Left lung (tissue), 10 donors: ENCODE data around the gene MTARC1. TPM values are rescaled to one million over a fixed set of nuclear protein-coding genes. Genes with fewer than 3 reads are reported as not detected.
A peak's percentile ranks its signal among the peaks of the same experiment; 100 is the strongest.

Source experiments
- ATAC-seq: fragments of 200-7000 bp; cut with Tn5 transposase; one replicate; pipeline ENCODE4 v1.9.1; 2020; ENCODE audit warnings: moderate library complexity
- DNase-seq, 4 donors: peaks; one replicate each; pipeline ENCODE4 v3.0.0-alpha.2; 2013 to 2020
- H3K27ac ChIP-seq, 2 donors: fragments of 200-600 bp; sonication (generic) in 1 of 2; one replicate each; pipeline versions ENCODE4 v1.5.0 to v1.8.0; 2020 to 2021
- H3K27me3 ChIP-seq, 2 donors: fragments of 200-600 bp; sonication (generic) in 1 of 2; one replicate each; pipeline versions ENCODE4 v1.5.0 to v1.8.0; 2020 to 2021
- H3K36me3 ChIP-seq, 2 donors: fragments of 200-600 bp; sonication (generic) in 1 of 2; one replicate each; pipeline versions ENCODE4 v1.5.0 to v1.8.0; 2020 to 2021
- H3K4me1 ChIP-seq, 2 donors: fragments of 200-600 bp; one replicate each; pipeline ENCODE4 v1.8.0; 2021
- H3K4me3 ChIP-seq, 2 donors: fragments of 200-600 bp; sonication (generic) in 1 of 2; one replicate each; pipeline versions ENCODE4 v1.5.0 to v1.8.0; 2020 to 2021; ENCODE audit warnings: mild to moderate bottlenecking in 1 of 2
- H3K9me3 ChIP-seq, 2 donors: fragments of 200-600 bp; sonication (generic) in 1 of 2; one replicate each; pipeline versions ENCODE4 v1.5.0 to v1.8.0; 2020 to 2021
- intact Hi-C, 2 donors: fragments of 100-400 bp; cut with DNase I; formaldehyde crosslinking; loops; one replicate each; pipeline versions ENCODE4 v1.11.2 to v1.14.2; 2022
- polyA plus RNA-seq, 6 donors: library from polyadenylated mRNA; unstranded; fragments of 120-200 nt; gene quantifications; one replicate each; pipeline ENCODE4 v1.2.1, GENCODE V29; 2013; ENCODE audit not compliant: insufficient read length in 6 of 6
- total RNA-seq, 2 donors: library from RNA; stranded (reverse); fragmentation: NEBNext Ultra II Directional; extraction: Animal tissue kit (Norgen Biotek cat#: 25700); gene quantifications; one replicate each; pipeline ENCODE4 v1.2.1, GENCODE V29; 2021
- TF ChIP-seq, protein P1 (sequence below), 2 donors: fragments of 200-600 bp; sonication (generic) in 1 of 2; IDR thresholded peaks; one replicate each; pipeline versions ENCODE4 v1.5.0 to v1.8.0; 2021; ENCODE audit warnings: antibody characterized with exemption in 2 of 2
- donor health status: DM: no; HTN: yes; CAD: no.
- donor health status: DM: no; HTN: no; CAD: no.

MTARC1 gene
- total and polyA plus RNA-seq, 8 donors = 20.5 to 38.6 (median 23.8) TPM

GRCh38 chr1:220759147-220759546, 27.6 kb upstream of the MTARC1 start:
- Histone ChIP-seq H3K4me1 (no peaks in the 10 kb centered on the region), H3K27ac (no peak overlapping the region), H3K9me3 (no peaks in the 10 kb centered on the region), H3K27me3 (no peaks in the 10 kb centered on the region), H3K36me3 (peaks cover 0 to 57% of the 10 kb centered on the region in 2 donors), H3K4me3 (no peak overlapping the region)
- TF ChIP-seq, protein P1, sequence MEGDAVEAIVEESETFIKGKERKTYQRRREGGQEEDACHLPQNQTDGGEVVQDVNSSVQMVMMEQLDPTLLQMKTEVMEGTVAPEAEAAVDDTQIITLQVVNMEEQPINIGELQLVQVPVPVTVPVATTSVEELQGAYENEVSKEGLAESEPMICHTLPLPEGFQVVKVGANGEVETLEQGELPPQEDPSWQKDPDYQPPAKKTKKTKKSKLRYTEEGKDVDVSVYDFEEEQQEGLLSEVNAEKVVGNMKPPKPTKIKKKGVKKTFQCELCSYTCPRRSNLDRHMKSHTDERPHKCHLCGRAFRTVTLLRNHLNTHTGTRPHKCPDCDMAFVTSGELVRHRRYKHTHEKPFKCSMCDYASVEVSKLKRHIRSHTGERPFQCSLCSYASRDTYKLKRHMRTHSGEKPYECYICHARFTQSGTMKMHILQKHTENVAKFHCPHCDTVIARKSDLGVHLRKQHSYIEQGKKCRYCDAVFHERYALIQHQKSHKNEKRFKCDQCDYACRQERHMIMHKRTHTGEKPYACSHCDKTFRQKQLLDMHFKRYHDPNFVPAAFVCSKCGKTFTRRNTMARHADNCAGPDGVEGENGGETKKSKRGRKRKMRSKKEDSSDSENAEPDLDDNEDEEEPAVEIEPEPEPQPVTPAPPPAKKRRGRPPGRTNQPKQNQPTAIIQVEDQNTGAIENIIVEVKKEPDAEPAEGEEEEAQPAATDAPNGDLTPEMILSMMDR (IDR thresholded peaks at IDR 0.05) = no peak
- no peak for ATAC-seq
- DNase-seq = no peak
- intact Hi-C loops = no loop called here

DNA sequence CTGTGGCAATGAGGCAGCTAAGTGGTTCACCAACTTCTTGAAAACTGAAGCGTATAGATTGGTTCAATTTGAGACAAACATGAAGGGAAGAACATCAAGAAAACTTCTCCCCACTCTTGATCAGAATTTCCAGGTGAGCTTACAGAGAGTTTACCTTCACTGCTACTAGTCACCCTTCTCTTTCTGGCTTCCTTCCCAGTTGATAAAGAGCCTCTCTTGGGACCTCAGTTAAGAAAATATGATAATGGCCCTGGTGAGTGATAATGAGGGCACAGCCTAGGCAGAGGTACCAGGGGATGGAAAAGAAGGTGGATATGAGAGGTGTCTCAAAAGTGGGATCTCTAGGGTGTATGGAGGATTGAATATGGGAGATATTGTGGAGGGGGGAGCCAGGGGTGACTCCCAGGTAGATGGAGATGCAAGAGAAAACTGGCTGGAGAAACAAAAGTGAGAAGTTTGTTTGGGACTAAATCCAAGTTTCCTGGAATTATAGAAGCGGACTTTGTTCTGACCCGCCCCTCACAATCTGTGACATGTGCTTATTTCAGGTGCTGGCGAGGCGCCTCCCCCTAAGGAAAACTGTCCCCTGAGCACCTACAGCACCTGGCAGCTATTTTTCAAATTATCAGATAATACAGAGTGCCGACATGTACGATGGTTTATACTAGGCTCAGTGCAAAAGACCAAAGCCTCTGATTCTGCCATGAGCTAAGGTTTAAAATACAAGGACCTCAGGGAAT, 24.9 kb upstream of the MTARC1 start:
- DNase-seq (no peak), ATAC-seq (peak; percentile 31)
- Histone ChIP-seq H3K27me3 (no peaks in the 10 kb centered on the region), H3K4me3 (no peak overlapping the region), H3K36me3 (peaks cover 0 to 35% of the 10 kb centered on the region in 2 donors), H3K4me1 (peaks cover 0 to under 1% of the 10 kb centered on the region in 2 donors), H3K27ac (no peak overlapping the region), H3K9me3 (no peaks in the 10 kb centered on the region)
- TF ChIP-seq, protein P1 (IDR thresholded peaks at IDR 0.05) = no peak
- intact Hi-C loops = no loop called here

DNA sequence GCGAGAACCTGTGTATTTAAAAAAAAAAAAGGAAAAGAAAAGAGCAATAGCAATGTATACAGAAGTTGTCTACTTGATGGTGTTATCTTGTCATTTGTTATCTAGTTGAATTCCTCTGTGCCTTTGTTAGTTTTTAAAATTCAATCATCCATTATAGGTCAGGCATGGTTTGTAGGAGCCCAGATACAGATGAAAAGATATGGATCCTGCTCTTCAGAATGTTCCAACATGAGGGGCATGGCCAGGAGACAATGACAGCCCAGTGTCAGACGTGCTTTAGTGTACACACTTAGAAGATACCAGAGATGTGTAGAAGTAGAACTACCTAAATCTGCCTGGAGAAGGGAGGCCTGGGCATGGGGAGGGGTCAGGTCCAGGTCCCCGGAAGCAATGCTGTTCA, 22.0 kb upstream of the MTARC1 start:
- intact Hi-C loops = no loop called here
- TF ChIP-seq, protein P1 (IDR thresholded peaks at IDR 0.05) = no peak

GRCh38 chr1:220767312-220768125, 19.2 kb upstream of the MTARC1 start:
- H3K36me3 ChIP-seq = peaks cover 0 to 28% of the 10 kb centered on the region in 2 donors
- no peak overlapping the region for H3K4me3 ChIP-seq
- ATAC-seq = peak; percentile 84
- H3K9me3 ChIP-seq = no peaks in the 10 kb centered on the region
- TF ChIP-seq, protein P1 (IDR thresholded peaks at IDR 0.05) = no peak
- peaks cover 12 to 20% of the 10 kb centered on the region in 2 donors for H3K4me1 ChIP-seq
- peak in 2 of 4 donors; percentile 91 to 94 for DNase-seq
- peak overlapping the region; percentile 57 to 75 for H3K27ac ChIP-seq
- intact Hi-C loops = no loop called here
- H3K27me3 ChIP-seq = no peaks in the 10 kb centered on the region

More for the DNA sequence above, 22.0 kb upstream of the MTARC1 start:
- no peak overlapping the region for H3K4me3 ChIP-seq
- peaks cover 0 to 26% of the 10 kb centered on the region in 2 donors for H3K36me3 ChIP-seq
- no peak for ATAC-seq
- no peak overlapping the region for H3K27ac ChIP-seq
- no peak for DNase-seq
- no peaks in the 10 kb centered on the region for H3K27me3 ChIP-seq
- H3K4me1 ChIP-seq = peaks cover 12 to 20% of the 10 kb centered on the region in 2 donors
- H3K9me3 ChIP-seq = no peaks in the 10 kb centered on the region

DNA sequence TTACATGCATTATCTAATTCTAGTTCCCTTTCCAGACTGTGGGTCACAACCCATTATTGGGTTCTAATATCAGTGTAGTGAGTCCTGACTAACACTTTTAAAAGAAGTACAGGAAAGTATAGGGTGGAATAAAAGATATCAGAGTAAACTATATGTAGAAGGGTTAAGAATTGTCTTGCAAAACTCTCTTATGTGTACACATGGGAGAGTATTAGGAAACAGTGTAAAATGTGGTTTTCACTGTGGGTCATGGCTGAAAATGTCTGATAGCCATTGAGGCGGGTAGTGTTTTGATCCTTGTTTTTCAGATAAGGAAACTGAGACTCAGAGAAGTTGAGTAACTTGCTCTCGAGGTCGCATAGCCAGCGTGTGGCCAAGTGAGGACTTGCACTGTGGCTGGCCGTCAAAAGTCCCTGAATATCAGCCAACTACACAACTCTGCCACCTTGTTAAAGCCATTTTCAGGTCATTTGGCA, 18.5 kb upstream of the MTARC1 start:
- DNase-seq = no peak
- Histone ChIP-seq H3K27ac (peak overlapping the region; percentile 57 to 75), H3K27me3 (no peaks in the 10 kb centered on the region), H3K9me3 (no peaks in the 10 kb centered on the region), H3K4me1 (peaks cover 12 to 20% of the 10 kb centered on the region in 2 donors), H3K4me3 (no peak overlapping the region), H3K36me3 (peaks cover 0 to 22% of the 10 kb centered on the region in 2 donors)
- peak; percentile 68 for ATAC-seq
- intact Hi-C loops = no loop called here
- TF ChIP-seq, protein P1 (IDR thresholded peaks at IDR 0.05) = peak in 1 of 2 donors; percentile 8
